Kidney (tissue), 14 donors: ENCODE results near the gene COL5A3. TPM values are rescaled to one million over a fixed set of nuclear protein-coding genes. Genes with fewer than 3 reads are reported as not detected.

ENCODE experiments used
- DNase-seq, 5 donors: peaks; one replicate each; pipeline ENCODE4 v3.0.0-alpha.2; 2013 to 2020
- FAIRE-seq: peaks from 2 replicates; lab custom pipeline; 2012; peaks lifted over from hg19 to GRCh38; lab: Jason Lieb, UNC
- H3K27ac ChIP-seq, 2 donors: one replicate each; pipeline ENCODE4 v1.7.0; 2013; ENCODE audit warnings: low read depth in 2 of 2, low read length in 2 of 2, inconsistent platforms in 1 of 2
- H3K27me3 ChIP-seq: one replicate; pipeline ENCODE4 v1.7.1; 2013; ENCODE audit warnings: low read length, inconsistent platforms; ENCODE audit not compliant: control insufficient read depth, insufficient read depth
- H3K36me3 ChIP-seq, 3 donors: one replicate each; pipeline versions ENCODE4 v1.7.0 to v1.7.1; 2013; ENCODE audit warnings: low read length in 3 of 3, control low read depth in 1 of 3, inconsistent platforms in 1 of 3; ENCODE audit not compliant: insufficient read depth in 3 of 3, control insufficient read depth in 2 of 3
- H3K4me1 ChIP-seq, 3 donors: one replicate each; pipeline versions ENCODE4 v1.7.0 to v1.7.1; 2013; ENCODE audit warnings: low read length in 3 of 3, inconsistent platforms in 1 of 3, low read depth in 1 of 3; ENCODE audit not compliant: control insufficient read depth in 2 of 3, insufficient read depth in 2 of 3
- H3K4me3 ChIP-seq, 3 donors: one replicate each; pipeline versions ENCODE4 v1.7.0 to v1.8.1; 2013; ENCODE audit warnings: low read length in 3 of 3, control low read depth in 1 of 3, inconsistent platforms in 1 of 3
- H3K9ac ChIP-seq, 3 donors: one replicate each; pipeline versions ENCODE4 v1.7.0 to v1.7.1; 2013; ENCODE audit warnings: low read length in 3 of 3, control low read depth in 1 of 3, inconsistent platforms in 1 of 3
- H3K9me3 ChIP-seq, 3 donors: one replicate each; pipeline versions ENCODE4 v1.7.0 to v1.7.1; 2013; ENCODE audit warnings: low read length in 3 of 3, control low read depth in 1 of 3, inconsistent platforms in 1 of 3; ENCODE audit not compliant: control insufficient read depth in 2 of 3, insufficient read depth in 1 of 3
- intact Hi-C: fragments of 100-400 bp; cut with DNase I; formaldehyde crosslinking; loops from one replicate; pipeline ENCODE4 v1.11.1; 2022
- polyA plus RNA-seq: library from polyadenylated mRNA; stranded (reverse); fragments of 350-450 nt; fragmentation: Illumina TruSeq; extraction: RNeasy Lipid Tissue Mini Kit (QIAGEN cat#74804); gene quantifications from one replicate; pipeline ENCODE4 v1.2.3, GENCODE V29; 2014; ENCODE audit warnings: low read depth, low replicate concordance; ENCODE audit not compliant: insufficient read depth
- total RNA-seq: library from RNA; stranded (reverse); fragmentation: NEBNext Ultra II Directional; extraction: Animal tissue kit (Norgen Biotek cat#: 25700); gene quantifications from one replicate; pipeline ENCODE4 v1.2.1, GENCODE V29; 2021
- TF ChIP-seq, protein P1 (sequence below): IDR thresholded peaks from 3 replicates; pipeline ENCODE4 v1.5.1; 2012; ENCODE audit warnings: mild to moderate bottlenecking, moderate library complexity, borderline replicate concordance; ENCODE audit not compliant: insufficient read depth; ENCODE audit errors: extremely low read depth
- donor health status: control.
- donor health status: control.
- donor health status: control.
- donor health status: control.
- donor health status: control.
- donor health status: DM: yes; HTN: yes; CAD: no.
- donor health status: Normal renal cell carcinoma (clear cell type).

The COL5A3 gene
- total and polyA plus RNA-seq, 2 donors from 2014 or later = 0.97 to 5.1 TPM

DNA sequence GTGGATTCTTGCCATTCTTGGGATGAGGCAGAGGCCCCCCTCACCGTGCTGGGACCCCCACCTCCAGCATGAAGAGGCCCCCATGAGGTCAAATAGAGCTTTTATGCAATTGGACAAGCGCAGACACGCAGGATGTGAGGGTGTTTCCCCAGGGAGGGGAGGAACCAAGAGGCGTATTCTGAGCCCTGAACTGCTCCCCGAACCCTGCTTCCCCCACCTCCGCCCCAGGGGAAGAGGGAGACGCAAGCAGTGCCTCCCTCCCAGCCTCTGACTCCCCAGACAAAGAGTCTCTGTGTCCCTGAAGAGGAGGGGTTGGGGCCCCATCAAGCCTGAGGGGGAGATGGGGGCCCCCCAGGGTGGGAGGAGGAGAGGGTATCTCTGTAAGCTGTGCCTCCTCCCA lies 1.7 kb upstream of the COL5A3 start:
- FAIRE-seq (no peak), DNase-seq (no peak)
- Histone ChIP-seq H3K9me3 (no peaks in the 10 kb centered on the region), H3K27ac (no peak overlapping the region), H3K9ac (no peak overlapping the region), H3K36me3 (no peaks in the 10 kb centered on the region), H3K27me3 (peaks cover 15% of the 10 kb centered on the region), H3K4me1 (peaks cover 0 to 5% (median 0%) of the 10 kb centered on the region in 3 donors), H3K4me3 (no peak overlapping the region)
- intact Hi-C loops = no loop called here
- TF ChIP-seq, protein P1, sequence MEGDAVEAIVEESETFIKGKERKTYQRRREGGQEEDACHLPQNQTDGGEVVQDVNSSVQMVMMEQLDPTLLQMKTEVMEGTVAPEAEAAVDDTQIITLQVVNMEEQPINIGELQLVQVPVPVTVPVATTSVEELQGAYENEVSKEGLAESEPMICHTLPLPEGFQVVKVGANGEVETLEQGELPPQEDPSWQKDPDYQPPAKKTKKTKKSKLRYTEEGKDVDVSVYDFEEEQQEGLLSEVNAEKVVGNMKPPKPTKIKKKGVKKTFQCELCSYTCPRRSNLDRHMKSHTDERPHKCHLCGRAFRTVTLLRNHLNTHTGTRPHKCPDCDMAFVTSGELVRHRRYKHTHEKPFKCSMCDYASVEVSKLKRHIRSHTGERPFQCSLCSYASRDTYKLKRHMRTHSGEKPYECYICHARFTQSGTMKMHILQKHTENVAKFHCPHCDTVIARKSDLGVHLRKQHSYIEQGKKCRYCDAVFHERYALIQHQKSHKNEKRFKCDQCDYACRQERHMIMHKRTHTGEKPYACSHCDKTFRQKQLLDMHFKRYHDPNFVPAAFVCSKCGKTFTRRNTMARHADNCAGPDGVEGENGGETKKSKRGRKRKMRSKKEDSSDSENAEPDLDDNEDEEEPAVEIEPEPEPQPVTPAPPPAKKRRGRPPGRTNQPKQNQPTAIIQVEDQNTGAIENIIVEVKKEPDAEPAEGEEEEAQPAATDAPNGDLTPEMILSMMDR = no peak

DNA sequence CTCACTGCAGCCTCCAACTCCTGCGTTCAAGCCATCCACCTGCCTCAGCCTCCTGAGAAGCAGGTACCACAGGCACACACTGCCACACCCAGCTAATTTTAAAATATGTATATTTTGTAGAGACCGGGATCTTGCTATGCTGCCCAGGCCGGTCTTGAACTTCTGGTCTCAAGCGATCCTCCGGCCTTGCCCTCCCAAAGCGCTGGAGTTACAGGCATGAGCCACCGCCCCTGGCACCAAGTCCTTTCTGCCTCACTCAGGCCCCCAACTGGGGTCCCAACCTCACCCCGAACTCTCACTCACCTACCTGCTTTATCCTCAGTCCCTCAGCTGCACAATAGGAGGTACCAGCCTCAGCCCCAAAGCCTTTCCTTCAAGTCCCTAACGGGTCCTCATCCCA lies 635 bp upstream of the COL5A3 start:
- Histone ChIP-seq H3K36me3 (no peaks in the 10 kb centered on the region), H3K27ac (no peak overlapping the region), H3K9ac (no peak overlapping the region), H3K27me3 (peaks cover 15% of the 10 kb centered on the region), H3K4me3 (no peak overlapping the region), H3K9me3 (no peaks in the 10 kb centered on the region), H3K4me1 (peaks cover 0 to 5% (median 0%) of the 10 kb centered on the region in 3 donors)
- no peak for DNase-seq
- TF ChIP-seq, protein P1 = no peak
- intact Hi-C loops = no loop called here
- FAIRE-seq = no peak

GRCh38 chr19:10009714-10010224 lies 535 bp downstream of the COL5A3 start:
- H3K4me1 ChIP-seq = peaks cover 0 to 5% (median 0%) of the 10 kb centered on the region in 3 donors
- TF ChIP-seq, protein P1 = no peak
- H3K36me3 ChIP-seq = no peaks in the 10 kb centered on the region
- intact Hi-C loops = no loop called here
- H3K27me3 ChIP-seq = peaks cover 15% of the 10 kb centered on the region
- no peak for FAIRE-seq
- no peak overlapping the region for H3K27ac ChIP-seq
- H3K4me3 ChIP-seq = peak overlapping the region in 2 of 3 donors; percentile 42 to 55
- H3K9ac ChIP-seq = no peak overlapping the region
- no peaks in the 10 kb centered on the region for H3K9me3 ChIP-seq
- no peak for DNase-seq
